NCI-H345 (cell line): Measurements from ENCODE around the gene PCGF6.
"Not testable (repeated sequence)": the region's sequence is repeated elsewhere in the genome, so short reads cannot be mapped to it uniquely, and the experiment has no call there.

Source experiments
- DNase-seq: peaks from one replicate; lab custom pipeline; 2025; lab: John Stamatoyannopoulos, UW

The PCGF6 gene

GRCh38 chr10:103316087-103316486 lies 34.9 kb downstream of the PCGF6 start:
- DNase-seq, result no peak

GRCh38 chr10:103310197-103310596 lies 40.7 kb downstream of the PCGF6 start:
- no peak for DNase-seq

- DNase-seq, result no peak
Measured at GRCh38 chr10:103307594-103307993, 43.3 kb downstream of the PCGF6 start.

- no peak for DNase-seq
Measured at GRCh38 chr10:103295374-103296015, 55.4 kb downstream of the PCGF6 start.

- DNase-seq, result no peak
Measured at GRCh38 chr10:103291588-103291987, 59.4 kb downstream of the PCGF6 start.

GRCh38 chr10:103287992-103288391 lies 62.9 kb downstream of the PCGF6 start:
- no peak for DNase-seq

- no peak for DNase-seq
Measured at GRCh38 chr10:103284170-103284569, 66.8 kb downstream of the PCGF6 start.

GRCh38 chr10:103282961-103283360 lies 68.0 kb downstream of the PCGF6 start:
- no peak for DNase-seq

- DNase-seq, result peak; percentile 81
Measured at GRCh38 chr10:103281753-103282152, 69.2 kb downstream of the PCGF6 start.

GRCh38 chr10:103280506-103280905 lies 70.4 kb downstream of the PCGF6 start:
- DNase-seq, result no peak

GRCh38 chr10:103280031-103280430 lies 70.9 kb downstream of the PCGF6 start:
- no peak for DNase-seq

- no peak for DNase-seq
Measured at GRCh38 chr10:103278862-103279298, 72.1 kb downstream of the PCGF6 start.

- peak; percentile 7 for DNase-seq
Measured at GRCh38 chr10:103278537-103278823, 72.5 kb downstream of the PCGF6 start.

- no peak for DNase-seq
Measured at GRCh38 chr10:103277713-103278536, 73.0 kb downstream of the PCGF6 start.

GRCh38 chr10:103276896-103277712 lies 73.8 kb downstream of the PCGF6 start, which contains the start of gene INA:
TSS of gene INA (plus strand) at chr10:103277138. CDS start at chr10:103277212, 74 bp downstream.
- peak; percentile 83 for DNase-seq

- no peak for DNase-seq
Measured at GRCh38 chr10:103276251-103276895, 74.6 kb downstream of the PCGF6 start.

- DNase-seq, result no peak
Measured at GRCh38 chr10:103273041-103273441, 77.9 kb downstream of the PCGF6 start.

- no peak for DNase-seq
Measured at GRCh38 chr10:103265717-103266329, 85.1 kb downstream of the PCGF6 start.

GRCh38 chr10:103262229-103262628 lies 88.7 kb downstream of the PCGF6 start:
- no peak for DNase-seq

- DNase-seq, result no peak
Measured at GRCh38 chr10:103259989-103260388, 91.0 kb downstream of the PCGF6 start.

GRCh38 chr10:103258928-103259327 lies 92.0 kb downstream of the PCGF6 start:
- DNase-seq, result not testable (repeated sequence)

GRCh38 chr10:103257812-103258211 lies 93.1 kb downstream of the PCGF6 start:
- no peak for DNase-seq
